HL-60 (cell line): ENCODE measurements around the gene TAAR9.

Source experiments
- CTCF ChIP-seq: IDR thresholded peaks from one replicate; pipeline ENCODE4 v1.5.1; 2011; ENCODE audit warnings: low read length, control low read depth, inconsistent platforms; ENCODE audit not compliant: insufficient read depth
- GABPA ChIP-seq: IDR thresholded peaks from 2 replicates; pipeline ENCODE4 v1.6.1; 2012; ENCODE audit warnings: low read depth
- POLR2AphosphoS5 ChIP-seq: IDR thresholded peaks from 2 replicates; pipeline ENCODE4 v1.6.1; 2012; ENCODE audit warnings: low read depth
- REST ChIP-seq: IDR thresholded peaks from 2 replicates; pipeline ENCODE4 v1.6.1; 2012; ENCODE audit warnings: low read depth; ENCODE audit not compliant: insufficient replicate concordance
- SPI1 ChIP-seq: IDR thresholded peaks from 2 replicates; pipeline ENCODE4 v1.6.1; 2012; ENCODE audit warnings: low read depth, mild to moderate bottlenecking, borderline replicate concordance

- TF ChIP-seq CTCF (no peak), POLR2AphosphoS5 (no peak), SPI1 (no peak), GABPA (no peak), REST (no peak)
These were observed 12.2 kb upstream of the TAAR9 start for GRCh38 chr6:132525866-132526265.
